Liver (tissue), 9 donors: ENCODE results near the gene GABBR2. TPM values are rescaled to one million over a fixed set of nuclear protein-coding genes. Genes with fewer than 3 reads are reported as not detected.

Experiments used
- DNase-seq: peaks from one replicate; pipeline ENCODE4 v3.0.0-alpha.2; 2017; ENCODE audit warnings: low spot score
- H3K27ac ChIP-seq, 2 donors: one replicate each; pipeline ENCODE4 v1.7.0; 2013; ENCODE audit warnings: inconsistent platforms in 2 of 2, low read length in 2 of 2, control low read depth in 1 of 2, low read depth in 1 of 2, mild to moderate bottlenecking in 1 of 2
- H3K27me3 ChIP-seq, 4 donors: one replicate each; pipeline versions ENCODE4 v1.6.1 to v1.7.0; 2013; ENCODE audit warnings: low read length in 3 of 4, inconsistent platforms in 1 of 4, mild to moderate bottlenecking in 1 of 4, moderate library complexity in 1 of 4; ENCODE audit not compliant: control insufficient read depth in 4 of 4, insufficient read depth in 4 of 4
- H3K36me3 ChIP-seq, 4 donors: one replicate each; pipeline versions ENCODE4 v1.6.1 to v1.7.0; 2013; ENCODE audit warnings: low read length in 3 of 4, mild to moderate bottlenecking in 3 of 4, low read depth in 1 of 4, moderate library complexity in 1 of 4; ENCODE audit not compliant: control insufficient read depth in 4 of 4, insufficient read depth in 3 of 4
- H3K4me1 ChIP-seq, 4 donors: one replicate each; pipeline versions ENCODE4 v1.6.1 to v1.7.0; 2013; ENCODE audit warnings: low read length in 3 of 4, mild to moderate bottlenecking in 3 of 4, moderate library complexity in 1 of 4; ENCODE audit not compliant: control insufficient read depth in 4 of 4, insufficient read depth in 4 of 4
- H3K4me3 ChIP-seq, 3 donors: one replicate each; pipeline versions ENCODE4 v1.6.1 to v1.7.0; 2013; ENCODE audit warnings: low read length in 3 of 3, control low read depth in 1 of 3, low read depth in 1 of 3, mild to moderate bottlenecking in 1 of 3
- H3K9ac ChIP-seq, 2 donors: one replicate each; pipeline ENCODE4 v1.7.0; 2013; ENCODE audit warnings: low read length in 2 of 2, mild to moderate bottlenecking in 2 of 2, moderate library complexity in 2 of 2, control low read depth in 1 of 2, low read depth in 1 of 2
- H3K9me3 ChIP-seq, 4 donors: one replicate each; pipeline versions ENCODE4 v1.6.1 to v1.7.0; 2013; ENCODE audit warnings: low read length in 3 of 4; ENCODE audit not compliant: control insufficient read depth in 4 of 4
- EGR1 ChIP-seq, 2 donors: IDR thresholded peaks; 2 replicates each; pipeline ENCODE4 v1.6.1; 2016 to 2018; ENCODE audit warnings: antibody characterized with exemption in 2 of 2, low read depth in 2 of 2
- FOXA1 ChIP-seq: IDR thresholded peaks from 2 replicates; pipeline ENCODE4 v1.6.1; 2016; ENCODE audit warnings: antibody characterized with exemption
- HNF4A ChIP-seq, 2 donors: conservative IDR thresholded peaks; 2 replicates each; pipeline ENCODE4 v1.6.1; 2016; ENCODE audit warnings: antibody characterized with exemption in 2 of 2, mild to moderate bottlenecking in 2 of 2
- JUND ChIP-seq, 2 donors: IDR thresholded peaks; 2 replicates each; pipeline ENCODE4 v1.6.1; 2016; ENCODE audit warnings: antibody characterized with exemption in 2 of 2
- RAD21 ChIP-seq, 2 donors: IDR thresholded peaks; 2 replicates each; pipeline ENCODE4 v1.6.1; 2016; ENCODE audit warnings: antibody characterized with exemption in 2 of 2, mild to moderate bottlenecking in 2 of 2
- RXRA ChIP-seq, 2 donors: IDR thresholded peaks; 2 replicates each; pipeline ENCODE4 v1.6.1; 2017 to 2018; ENCODE audit warnings: antibody characterized with exemption in 2 of 2, mild to moderate bottlenecking in 1 of 2
- SP1 ChIP-seq: IDR thresholded peaks from 2 replicates; pipeline ENCODE4 v1.6.1; 2018; ENCODE audit warnings: antibody characterized with exemption, mild to moderate bottlenecking
- TAF1 ChIP-seq: conservative IDR thresholded peaks from 2 replicates; pipeline ENCODE4 v1.6.1; 2016; ENCODE audit warnings: antibody characterized with exemption, mild to moderate bottlenecking
- YY1 ChIP-seq: IDR thresholded peaks from 2 replicates; pipeline ENCODE4 v1.6.1; 2016; ENCODE audit warnings: antibody characterized with exemption, mild to moderate bottlenecking
- WGBS: extraction: QIAGEN DNeasy Blood & Tissue Kit; methylation state at CpG from one replicate; pipeline ENCODE4 v1.1.7; 2013; 5-methylcytosine and 5-hydroxymethylcytosine counted together
- polyA plus RNA-seq, 2 donors: library from polyadenylated mRNA; stranded (reverse) in 1 of 2; unstranded in 1 of 2; fragments of 200-250 nt in 1 of 2; fragments of >200 nt in 1 of 2; fragmentation: Nextera tagmentation in 1 of 2; extraction: Ambion mirVana in 1 of 2; gene quantifications; one replicate each; pipeline versions ENCODE4 v1.2.1 to v1.2.3, GENCODE V29; 2013 to 2015
- total RNA-seq, 2 donors: library from RNA; depleted of rRNA; stranded (reverse); fragments of >200 nt; gene quantifications; one replicate each; pipeline ENCODE4 v1.2.3, GENCODE V29; 2014
- TF ChIP-seq, protein P1 (sequence below): IDR thresholded peaks from 2 replicates; pipeline ENCODE4 v1.6.1; 2016; ENCODE audit warnings: antibody characterized with exemption
- TF ChIP-seq, protein P2 (sequence below): IDR thresholded peaks from 2 replicates; pipeline ENCODE4 v1.6.1; 2016; ENCODE audit warnings: antibody characterized with exemption
- TF ChIP-seq, protein P3 (sequence below): IDR thresholded peaks from 2 replicates; pipeline ENCODE4 v1.6.1; 2016; ENCODE audit warnings: antibody characterized with exemption
- donor health status: healthy.
- donor health status: healthy.
- donor health status: healthy.
- donor health status: healthy.
- donor health status: healthy.

GABBR2 gene
- total and polyA plus RNA-seq, 4 donors, result 0.03 to 0.23 (median 0.08) TPM; not detected in 1

DNA sequence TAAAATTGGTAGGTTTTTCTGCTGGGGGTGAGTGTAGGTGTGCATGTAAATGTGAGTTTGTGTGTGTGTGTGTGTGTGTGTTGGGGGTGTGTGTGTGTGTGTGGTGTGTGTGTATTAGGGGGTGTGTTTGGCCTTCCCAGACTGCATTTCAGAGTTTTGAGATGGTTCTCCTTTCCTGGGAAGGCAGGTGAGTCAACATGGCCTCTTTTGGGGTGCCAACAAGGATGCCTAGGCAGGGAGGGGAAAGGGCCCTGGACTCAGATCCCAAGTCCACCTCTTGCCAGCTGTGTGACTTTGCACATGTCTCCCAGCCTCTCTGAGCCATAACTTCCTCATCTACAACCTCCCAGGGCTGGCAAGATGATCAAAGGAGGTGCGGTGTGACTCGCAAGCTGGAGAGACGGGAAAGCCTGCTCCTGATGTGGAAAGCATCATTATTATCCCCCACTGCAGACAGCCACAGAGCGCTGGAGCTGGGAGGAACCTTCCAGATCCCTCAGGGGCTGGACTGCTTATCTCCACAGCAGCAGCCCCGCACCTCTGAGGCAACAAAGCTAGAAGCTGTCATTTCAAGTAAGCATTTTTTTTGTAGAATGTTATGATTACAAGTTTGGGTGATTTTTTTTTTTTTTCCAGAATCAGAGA lies 389.8 kb downstream of the GABBR2 start:
- no peak overlapping the region for H3K9ac ChIP-seq

DNA sequence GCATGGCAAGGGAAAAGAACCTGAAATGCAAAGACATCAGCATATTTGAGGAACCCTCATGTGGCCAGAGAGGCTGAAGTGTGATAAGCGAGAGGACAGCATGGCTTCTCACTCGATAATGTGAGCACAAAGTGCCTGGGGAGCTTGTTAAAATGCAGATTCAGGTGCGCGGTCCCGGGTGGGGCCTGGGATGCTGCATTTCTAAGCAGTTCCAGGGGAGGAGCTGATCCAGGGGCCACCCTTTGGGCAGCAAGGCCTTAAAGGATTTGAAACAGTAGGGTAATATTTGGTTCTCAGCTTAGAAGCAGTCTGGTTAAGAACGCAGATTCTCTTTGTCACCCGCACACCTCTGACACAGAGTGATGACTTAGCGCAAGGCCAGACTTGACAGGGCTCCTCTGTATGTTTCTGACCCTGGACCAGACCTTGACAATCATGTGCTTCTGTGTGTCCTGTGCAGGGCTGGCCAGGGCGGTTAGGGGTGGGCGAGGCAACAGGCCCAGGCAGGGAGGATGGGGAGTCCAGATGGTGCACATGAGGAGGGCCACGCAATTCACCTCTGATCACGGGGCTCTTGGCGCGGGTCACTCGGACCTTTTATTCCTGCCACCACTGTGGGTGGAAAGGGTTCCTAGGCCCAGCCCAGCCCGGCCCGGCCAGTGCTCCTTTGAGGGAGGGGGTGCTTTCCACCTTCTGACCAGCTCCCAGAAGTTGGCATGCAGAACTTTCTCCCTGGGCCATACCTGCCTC lies 390.5 kb downstream of the GABBR2 start:
- H3K9ac ChIP-seq, result no peak overlapping the region
- TF ChIP-seq EGR1 (IDR thresholded peaks at IDR 0.05; ENCODE audit: low read depth in 2 of 2) (no peak), TAF1 (no peak), RXRA (IDR thresholded peaks at IDR 0.05) (no peak), RAD21 (IDR thresholded peaks at IDR 0.05) (no peak), JUND (IDR thresholded peaks at IDR 0.05) (no peak)
- TF ChIP-seq, protein P1, sequence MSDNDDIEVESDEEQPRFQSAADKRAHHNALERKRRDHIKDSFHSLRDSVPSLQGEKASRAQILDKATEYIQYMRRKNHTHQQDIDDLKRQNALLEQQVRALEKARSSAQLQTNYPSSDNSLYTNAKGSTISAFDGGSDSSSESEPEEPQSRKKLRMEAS, result no peak
- no peak overlapping the region for H3K4me3 ChIP-seq
- no peaks in the 10 kb centered on the region for H3K27me3 ChIP-seq
- no peaks in the 10 kb centered on the region for H3K36me3 ChIP-seq
- H3K9me3 ChIP-seq, result no peaks in the 10 kb centered on the region
- H3K4me1 ChIP-seq, result peaks cover 0 to 13% (median 6%) of the 10 kb centered on the region in 4 donors
- 95% methylated on average over 17 of the region's 17 CpGs for WGBS
- no peak for DNase-seq
- no peak overlapping the region for H3K27ac ChIP-seq

More for the DNA sequence above, 389.8 kb downstream of the GABBR2 start:
- Histone ChIP-seq H3K27ac (no peak overlapping the region), H3K9me3 (no peaks in the 10 kb centered on the region), H3K4me3 (no peak overlapping the region), H3K36me3 (no peaks in the 10 kb centered on the region), H3K4me1 (peaks cover 0 to 13% (median 6%) of the 10 kb centered on the region in 4 donors), H3K27me3 (no peaks in the 10 kb centered on the region)
- no peak for DNase-seq
- 92% methylated on average over 5 of the region's 5 CpGs for WGBS
- TF ChIP-seq, protein P2, sequence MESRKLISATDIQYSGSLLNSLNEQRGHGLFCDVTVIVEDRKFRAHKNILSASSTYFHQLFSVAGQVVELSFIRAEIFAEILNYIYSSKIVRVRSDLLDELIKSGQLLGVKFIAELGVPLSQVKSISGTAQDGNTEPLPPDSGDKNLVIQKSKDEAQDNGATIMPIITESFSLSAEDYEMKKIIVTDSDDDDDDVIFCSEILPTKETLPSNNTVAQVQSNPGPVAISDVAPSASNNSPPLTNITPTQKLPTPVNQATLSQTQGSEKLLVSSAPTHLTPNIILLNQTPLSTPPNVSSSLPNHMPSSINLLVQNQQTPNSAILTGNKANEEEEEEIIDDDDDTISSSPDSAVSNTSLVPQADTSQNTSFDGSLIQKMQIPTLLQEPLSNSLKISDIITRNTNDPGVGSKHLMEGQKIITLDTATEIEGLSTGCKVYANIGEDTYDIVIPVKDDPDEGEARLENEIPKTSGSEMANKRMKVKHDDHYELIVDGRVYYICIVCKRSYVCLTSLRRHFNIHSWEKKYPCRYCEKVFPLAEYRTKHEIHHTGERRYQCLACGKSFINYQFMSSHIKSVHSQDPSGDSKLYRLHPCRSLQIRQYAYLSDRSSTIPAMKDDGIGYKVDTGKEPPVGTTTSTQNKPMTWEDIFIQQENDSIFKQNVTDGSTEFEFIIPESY, result no peak
- TF ChIP-seq FOXA1, result no peak
- no peak for TF ChIP-seq SP1
- TF ChIP-seq RAD21 (IDR thresholded peaks at IDR 0.05), result no peak
- TF ChIP-seq, protein P3, sequence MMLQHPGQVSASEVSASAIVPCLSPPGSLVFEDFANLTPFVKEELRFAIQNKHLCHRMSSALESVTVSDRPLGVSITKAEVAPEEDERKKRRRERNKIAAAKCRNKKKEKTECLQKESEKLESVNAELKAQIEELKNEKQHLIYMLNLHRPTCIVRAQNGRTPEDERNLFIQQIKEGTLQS, result no peak
- TF ChIP-seq JUND (IDR thresholded peaks at IDR 0.05), result no peak

DNA sequence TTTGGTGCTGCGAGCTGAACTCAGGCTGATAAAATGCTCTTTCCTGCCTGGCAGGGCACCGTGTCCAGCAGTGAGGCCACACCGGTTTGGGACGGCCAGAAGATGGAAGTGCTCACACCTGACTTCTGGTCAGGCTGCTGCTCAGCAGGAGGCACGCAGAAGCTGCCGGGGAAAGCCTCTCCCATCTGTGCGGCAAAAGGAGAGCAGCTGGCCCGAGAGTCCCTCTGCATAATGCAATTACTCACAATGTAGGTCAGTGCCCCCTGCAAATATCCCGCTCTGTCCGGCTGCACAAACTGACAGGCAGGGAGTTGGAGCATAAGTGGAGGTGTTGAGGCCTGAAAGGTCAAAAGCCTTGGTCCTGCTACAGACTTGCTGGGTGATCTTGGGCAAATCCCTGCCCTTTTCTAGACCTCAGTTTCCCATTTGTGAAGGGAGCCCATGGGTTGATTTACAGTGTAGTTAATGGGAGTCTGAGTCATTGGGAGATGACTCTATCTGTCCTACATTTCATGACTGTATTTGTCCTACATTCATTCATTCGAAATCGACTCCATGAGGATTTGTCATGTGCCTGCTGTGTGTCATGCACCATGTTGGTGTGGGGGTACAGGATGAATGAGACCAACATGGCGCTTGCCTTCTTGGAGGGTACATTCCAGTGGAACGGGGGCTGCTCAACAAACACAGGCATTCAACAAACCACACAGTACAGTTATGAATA lies 391.4 kb downstream of the GABBR2 start:
- Histone ChIP-seq H3K27me3 (no peaks in the 10 kb centered on the region), H3K27ac (no peak overlapping the region), H3K4me3 (no peak overlapping the region), H3K36me3 (no peaks in the 10 kb centered on the region), H3K9me3 (no peaks in the 10 kb centered on the region), H3K4me1 (peaks cover 0 to 13% (median 6%) of the 10 kb centered on the region in 4 donors), H3K9ac (no peak overlapping the region)
- 86% methylated on average over 14 of the region's 14 CpGs for WGBS
- TF ChIP-seq YY1, result no peak
- TF ChIP-seq EGR1 (IDR thresholded peaks at IDR 0.05; ENCODE audit: low read depth in 2 of 2), result no peak
- no peak for TF ChIP-seq FOXA1
- TF ChIP-seq HNF4A (conservative IDR thresholded peaks at IDR 0.05), result no peak
- TF ChIP-seq, protein P2, result no peak
- no peak for TF ChIP-seq TAF1
- DNase-seq, result no peak
